ENCODE data around the gene SECTM1. TPM values are rescaled to one million over a fixed set of nuclear protein-coding genes. Genes with fewer than 3 reads are reported as not detected.

The SECTM1 gene
- total RNA-seq, 1 donor from 2014 or later: 7.8 TPM

- DNase-seq (ENCODE audit: low read depth): no peak
Observed at GRCh38 chr17:82315703-82316358, 17.7 kb downstream of the SECTM1 start.

GRCh38 chr17:82314727-82315605 lies 18.6 kb downstream of the SECTM1 start:
- DNase-seq (ENCODE audit: low read depth): no peak

- DNase-seq (ENCODE audit: low read depth): no peak
Observed at GRCh38 chr17:82314012-82314726, 19.4 kb downstream of the SECTM1 start.

- DNase-seq (ENCODE audit: low read depth): no peak
Observed at GRCh38 chr17:82313195-82314011, 20.2 kb downstream of the SECTM1 start.

- no peak for DNase-seq (ENCODE audit: low read depth)
Observed at GRCh38 chr17:82311971-82312370, 21.6 kb downstream of the SECTM1 start.

- DNase-seq (ENCODE audit: low read depth): no peak
Observed at GRCh38 chr17:82310877-82311276, 22.7 kb downstream of the SECTM1 start.

GRCh38 chr17:82309656-82310570 lies 23.7 kb downstream of the SECTM1 start:
- DNase-seq (ENCODE audit: low read depth): no peak

- DNase-seq (ENCODE audit: low read depth): no peak
Observed at GRCh38 chr17:82305727-82306300, 27.8 kb downstream of the SECTM1 start.

GRCh38 chr17:82304826-82305726 lies 28.5 kb downstream of the SECTM1 start:
- no peak for DNase-seq (ENCODE audit: low read depth)

GRCh38 chr17:82303944-82304808 lies 29.4 kb downstream of the SECTM1 start:
- DNase-seq (ENCODE audit: low read depth): no peak

- no peak for DNase-seq (ENCODE audit: low read depth)
Observed at GRCh38 chr17:82302991-82303943, 30.3 kb downstream of the SECTM1 start.

- DNase-seq (ENCODE audit: low read depth): no peak
Observed at GRCh38 chr17:82302568-82302963, 31.0 kb downstream of the SECTM1 start.

GRCh38 chr17:82301916-82302567 lies 31.5 kb downstream of the SECTM1 start:
- DNase-seq (ENCODE audit: low read depth): no peak

GRCh38 chr17:82301300-82301915 lies 32.2 kb downstream of the SECTM1 start:
- no peak for DNase-seq (ENCODE audit: low read depth)

- no peak for DNase-seq (ENCODE audit: low read depth)
Observed at GRCh38 chr17:82300707-82301270, 32.8 kb downstream of the SECTM1 start.

- no peak for DNase-seq (ENCODE audit: low read depth)
Observed at GRCh38 chr17:82300228-82300627, 33.3 kb downstream of the SECTM1 start.

All from renal cortical epithelial cell (primary cell).